IMR-90 (cell line): ENCODE measurements around the gene CNTN3. TPM values are rescaled to one million over a fixed set of nuclear protein-coding genes. Genes with fewer than 3 reads are reported as not detected.

Experiments used
- ATAC-seq: fragments of 200-7000 bp; cut with Tn5 transposase; 2 replicates; pipeline ENCODE4 v1.9.1; 2020; ENCODE audit warnings: low read depth, mild to moderate bottlenecking, moderate library complexity
- BruUV-seq: library from RNA; stranded (reverse); fragments of 400-500 nt; replicated peaks from 2 replicates; lab custom pipeline; 2021; lab: Mats Ljungman, UMichigan
- CTCF ChIA-PET: fragments of 300-600 bp; formaldehyde crosslinking; extraction: SDS; loops from one replicate; lab custom pipeline; 2021; ENCODE audit warnings: antibody characterized with exemption; lab: Yijun Ruan, JAX
- POLR2A ChIA-PET: fragments of 300-600 bp; sonication (Branson Sonifier 250); formaldehyde crosslinking; loops from one replicate; lab custom pipeline; 2022; ENCODE audit warnings: antibody characterized with exemption; ENCODE audit not compliant: unreplicated experiment; lab: Charles Lee
- DNase-seq: peaks from one replicate; pipeline ENCODE4 v3.0.0; 2013
- H2AFZ ChIP-seq: replicated peaks from 2 replicates; pipeline ENCODE3; 2013; ENCODE audit warnings: low read length, mild to moderate bottlenecking; ENCODE audit not compliant: poor library complexity
- H2AK5ac ChIP-seq: 2 replicates; pipeline ENCODE4 v1.6.1; 2013; ENCODE audit warnings: low read depth, low read length, inconsistent platforms
- H2AK9ac ChIP-seq: replicated peaks from 2 replicates; pipeline ENCODE3; 2013; ENCODE audit warnings: mild to moderate bottlenecking, low read depth, low read length, moderate library complexity; ENCODE audit not compliant: poor library complexity
- H2BK120ac ChIP-seq: 2 replicates; pipeline ENCODE4 v1.6.1; 2013; ENCODE audit warnings: low read depth, low read length, inconsistent platforms
- H2BK15ac ChIP-seq: 3 replicates; pipeline ENCODE4 v1.6.1; 2013; ENCODE audit warnings: low read depth, low read length, inconsistent platforms
- H2BK20ac ChIP-seq: 2 replicates; pipeline ENCODE4 v1.6.1; 2013; ENCODE audit warnings: low read depth, mild to moderate bottlenecking, inconsistent platforms, low read length, moderate library complexity
- H2BK5ac ChIP-seq: 2 replicates; pipeline ENCODE4 v1.6.1; 2013; ENCODE audit warnings: mild to moderate bottlenecking, low read depth, low read length, inconsistent platforms; ENCODE audit not compliant: poor library complexity, severe bottlenecking
- H3K14ac ChIP-seq: replicated peaks from 2 replicates; pipeline ENCODE4 v1.6.1; 2013; ENCODE audit warnings: low read depth, low read length, inconsistent platforms
- H3K18ac ChIP-seq: 2 replicates; pipeline ENCODE4 v1.6.1; 2013; ENCODE audit warnings: low read depth, low read length, control low read depth
- H3K23ac ChIP-seq: 2 replicates; pipeline ENCODE4 v1.6.1; 2013; ENCODE audit warnings: low read depth, low read length, inconsistent platforms
- H3K27ac ChIP-seq: 2 replicates; pipeline ENCODE4 v1.5.1; 2013; ENCODE audit warnings: mild to moderate bottlenecking, control low read depth, low read length; ENCODE audit not compliant: insufficient read depth
- H3K27me3 ChIP-seq: 2 replicates; pipeline ENCODE4 v1.6.1; 2013; ENCODE audit warnings: low read length; ENCODE audit not compliant: control insufficient read depth, insufficient read depth
- H3K36me3 ChIP-seq: 2 replicates; pipeline ENCODE4 v1.6.1; 2013; ENCODE audit warnings: low read length, mixed read lengths; ENCODE audit not compliant: control insufficient read depth, insufficient read depth
- H3K4ac ChIP-seq: 2 replicates; pipeline ENCODE4 v1.6.1; 2013; ENCODE audit warnings: low read depth, low read length, inconsistent platforms
- H3K4me1 ChIP-seq: 2 replicates; pipeline ENCODE4 v1.6.1; 2013; ENCODE audit warnings: low read length, mixed read lengths; ENCODE audit not compliant: control insufficient read depth, insufficient read depth
- H3K4me2 ChIP-seq: 2 replicates; pipeline ENCODE4 v1.6.1; 2013; ENCODE audit warnings: low read depth, mild to moderate bottlenecking, control low read depth, low read length, moderate library complexity
- H3K4me3 ChIP-seq: 2 replicates; pipeline ENCODE4 v1.5.1; 2013; ENCODE audit warnings: low read depth, mild to moderate bottlenecking, control low read depth, low read length, moderate library complexity; ENCODE audit not compliant: insufficient read depth
- H3K56ac ChIP-seq: 2 replicates; pipeline ENCODE4 v1.6.1; 2013; ENCODE audit warnings: low read length, inconsistent platforms; ENCODE audit not compliant: insufficient read depth; ENCODE audit errors: extremely low read depth
- H3K79me1 ChIP-seq, 2 experiments: 2 replicates each; pipeline ENCODE4 v1.6.1; 2013; ENCODE audit warnings: low read length in 2 of 2, inconsistent platforms in 1 of 2, low read depth in 1 of 2
- H3K9ac ChIP-seq: 2 replicates; pipeline ENCODE4 v1.6.1; 2013; ENCODE audit warnings: low read depth, low read length, control low read depth
- H3K9me1 ChIP-seq: 2 replicates; pipeline ENCODE4 v1.6.1; 2013; ENCODE audit warnings: low read length, inconsistent platforms; ENCODE audit not compliant: insufficient read depth
- H3K9me3 ChIP-seq: 2 replicates; pipeline ENCODE4 v1.6.1; 2013; ENCODE audit warnings: low read length; ENCODE audit not compliant: control insufficient read depth, insufficient read depth
- H4K20me1 ChIP-seq: 2 replicates; pipeline ENCODE4 v1.6.1; 2013; ENCODE audit warnings: low read length, inconsistent platforms; ENCODE audit not compliant: insufficient read depth
- H4K5ac ChIP-seq: 2 replicates; pipeline ENCODE4 v1.6.1; 2013; ENCODE audit warnings: mild to moderate bottlenecking, low read depth, low read length, control low read depth
- H4K8ac ChIP-seq, 2 experiments: 2 replicates each; pipeline ENCODE4 v1.6.1; 2013; ENCODE audit warnings: low read depth in 2 of 2, low read length in 2 of 2, control low read depth in 1 of 2, inconsistent platforms in 1 of 2
- H4K91ac ChIP-seq: 2 replicates; pipeline ENCODE4 v1.6.1; 2013; ENCODE audit warnings: low read depth, low read length, inconsistent platforms; ENCODE audit not compliant: insufficient read depth
- BHLHE40 ChIP-seq: fragments of 150-350 bp; IDR thresholded peaks from 2 replicates; pipeline ENCODE4 v1.6.1; 2016; ENCODE audit warnings: mild to moderate bottlenecking, low read depth, low read length
- FOS ChIP-seq: fragments of 150-350 bp; IDR thresholded peaks from 2 replicates; pipeline ENCODE4 v1.6.1; 2016; ENCODE audit warnings: low read depth, low read length
- MXI1 ChIP-seq: IDR thresholded peaks from 2 replicates; pipeline ENCODE4 v1.6.1; 2012; ENCODE audit warnings: low read depth, mild to moderate bottlenecking, low read length, moderate library complexity, borderline replicate concordance
- POLR2A ChIP-seq: IDR thresholded peaks from 2 replicates; pipeline ENCODE4 v1.6.1; 2012; ENCODE audit warnings: mild to moderate bottlenecking, low read depth, low read length
- RCOR1 ChIP-seq: IDR thresholded peaks from 2 replicates; pipeline ENCODE4 v1.6.1; 2012; ENCODE audit warnings: mild to moderate bottlenecking, low read length, improper control_type of control experiment; ENCODE audit not compliant: insufficient replicate concordance
- RFX5 ChIP-seq: IDR thresholded peaks from 2 replicates; pipeline ENCODE4 v1.8.0; 2012; ENCODE audit warnings: low read depth, mild to moderate bottlenecking, low read length, moderate library complexity
- SMC3 ChIP-seq: fragments of 150-350 bp; IDR thresholded peaks from 2 replicates; pipeline ENCODE4 v1.6.1; 2016; ENCODE audit warnings: low read depth, mild to moderate bottlenecking, antibody characterized with exemption, low read length, moderate library complexity
- USF2 ChIP-seq: fragments of 150-350 bp; IDR thresholded peaks from 2 replicates; pipeline ENCODE4 v1.6.1; 2017; ENCODE audit warnings: mild to moderate bottlenecking, antibody characterized with exemption, low read length, low read depth
- WGBS, 2 experiments: methylation state at CpG; one replicate each; pipeline versions ENCODE4 v1.1.5 to v1.1.7; 2013; ENCODE audit warnings: missing lambda C conversion rate in 2 of 2; ENCODE audit not compliant: insufficient read length in 1 of 2; ENCODE audit errors: extremely low coverage in 2 of 2; 5-methylcytosine and 5-hydroxymethylcytosine counted together
- dilution Hi-C: fragments of 300-500 bp; cut with HindIII; formaldehyde crosslinking; loops from one replicate; pipeline ENCODE4 v1.14.3; 2018; ENCODE audit warnings: low sequenced_read_pairs; ENCODE audit not compliant: unreplicated experiment
- in situ Hi-C: fragments of 300-500 bp; cut with MboI; formaldehyde crosslinking; loops from 3 replicates; pipeline ENCODE4 v1.14.3; 2019; ENCODE audit warnings: low sequenced_read_pairs, inconsistent platforms, mixed read lengths
- intact Hi-C: fragments of 100-400 bp; cut with micrococcal nuclease; formaldehyde crosslinking; loops from 2 replicates; pipeline ENCODE4 v1.10.0; 2022
- polyA plus RNA-seq, 3 experiments: library from polyadenylated mRNA; depleted of rRNA; stranded (reverse); fragments of >200 nt; gene quantifications; 2 replicates each; pipeline ENCODE4 v1.2.3, GENCODE V29; 2012; ENCODE audit warnings: low replicate concordance in 1 of 3
- total RNA-seq: library from RNA; depleted of rRNA; stranded (reverse); fragments of >200 nt; gene quantifications from 2 replicates; pipeline ENCODE4 v1.2.3, GENCODE V29; 2012

The CNTN3 gene
- total and polyA plus RNA-seq, 2 of the 4 experiments (the other 2 are of a cell fraction), result 3.5 to 3.6 TPM

- Histone ChIP-seq H2BK15ac (no peak overlapping the region), H4K8ac (no peak overlapping the region), H3K4me2 (no peak overlapping the region), H3K4ac (no peak overlapping the region), H2AK5ac (no peak overlapping the region), H3K56ac (no peak overlapping the region), H3K9me3 (no peaks in the 10 kb centered on the region), H2AFZ (no peak overlapping the region), H3K18ac (no peak overlapping the region), H2AK9ac (no peak overlapping the region), H4K91ac (no peak overlapping the region), H2BK20ac (no peak overlapping the region), H2BK5ac (no peak overlapping the region), H3K9me1 (no peaks in the 10 kb centered on the region), H3K14ac (no peak overlapping the region), H3K36me3 (no peaks in the 10 kb centered on the region), H4K5ac (no peak overlapping the region), H3K4me3 (no peak overlapping the region), H3K79me1 (no peaks in the 10 kb centered on the region; a peak in 1 of 4 replicates), H2BK120ac (no peak overlapping the region), H4K20me1 (no peaks in the 10 kb centered on the region), H3K27ac (no peak overlapping the region), H3K4me1 (no peaks in the 10 kb centered on the region), H3K9ac (no peak overlapping the region), H3K27me3 (no peaks in the 10 kb centered on the region), H3K23ac (no peak overlapping the region)
- ATAC-seq (no peak), DNase-seq (no peak)
- ChIA-PET CTCF (no interaction called here), POLR2A (no interaction called here)
- WGBS, 2 experiments, result 100% methylated on average over 1 of the region's 5 CpGs; no CpG with 5 or more reads in 1 of the 2 experiments
- no peak for TF ChIP-seq SMC3
- TF ChIP-seq RCOR1, result no peak
- TF ChIP-seq USF2, result no peak
- no peak for TF ChIP-seq BHLHE40
- TF ChIP-seq MXI1, result no peak
- TF ChIP-seq RFX5, result no peak
- no peak for TF ChIP-seq POLR2A
- no peak for TF ChIP-seq FOS
- BruUV-seq, result no TSS peak
- intact Hi-C loops, result no loop called here
- dilution Hi-C loops, result no loop called here
- in situ Hi-C loops, result no loop called here
These were observed 31.5 kb downstream of the CNTN3 start for GRCh38 chr3:74582982-74583381.
